ENCODE measurements around the gene MYH14.

The MYH14 gene

GRCh38 chr19:50191216-50191615, 12.2 kb upstream of the MYH14 start:
- DNase-seq, result no peak
- intact Hi-C loops (cut with DNase I), result no loop called here

DNA sequence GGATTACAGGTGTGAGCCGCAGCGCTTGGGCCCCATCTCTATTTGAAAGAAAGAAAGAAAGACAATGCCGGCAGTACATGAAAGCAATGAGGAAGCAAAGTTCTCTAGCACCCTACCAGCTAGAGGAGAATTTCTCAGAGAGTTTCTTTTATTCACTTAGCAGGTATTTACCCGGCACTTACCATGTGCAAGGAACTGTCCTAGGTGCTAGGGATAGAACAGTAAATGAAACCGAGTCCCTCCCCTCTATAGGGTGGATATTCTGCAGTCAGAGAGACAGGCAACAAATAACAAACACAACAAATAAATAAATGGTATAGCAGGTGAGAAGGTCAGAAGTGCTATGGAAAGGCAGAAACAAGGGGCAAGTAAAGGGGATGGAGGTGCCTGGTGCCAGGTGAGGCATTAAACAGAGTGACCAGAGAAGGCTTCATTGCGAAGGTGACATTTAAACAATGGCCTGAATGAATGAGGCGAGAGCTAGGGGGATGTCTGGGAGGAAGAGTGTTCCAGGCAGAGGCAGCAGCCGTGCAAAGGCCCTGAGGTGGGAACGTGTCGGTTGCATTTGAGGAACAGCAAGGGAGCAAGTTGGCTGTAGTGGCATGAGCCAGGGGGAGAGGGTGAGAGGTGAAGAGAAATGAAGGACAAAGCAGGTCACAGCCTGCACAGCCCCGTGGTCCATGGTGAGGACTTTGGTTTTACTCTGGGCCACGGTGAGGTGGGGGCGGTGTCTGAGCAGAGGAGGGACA, 10.8 kb upstream of the MYH14 start:
- intact Hi-C loops (cut with DNase I), result no loop called here
- peak in 1 of 10 donors; percentile 34 for DNase-seq

GRCh38 chr19:50195224-50195623, 8.2 kb upstream of the MYH14 start:
- intact Hi-C loops (cut with DNase I), result no loop called here

GRCh38 chr19:50196322-50196932, 7.0 kb upstream of the MYH14 start:
- intact Hi-C loops (cut with DNase I), result no loop called here
- no peak for DNase-seq

More at GRCh38 chr19:50195224-50195623, 8.2 kb upstream of the MYH14 start:
- DNase-seq, result no peak

DNA sequence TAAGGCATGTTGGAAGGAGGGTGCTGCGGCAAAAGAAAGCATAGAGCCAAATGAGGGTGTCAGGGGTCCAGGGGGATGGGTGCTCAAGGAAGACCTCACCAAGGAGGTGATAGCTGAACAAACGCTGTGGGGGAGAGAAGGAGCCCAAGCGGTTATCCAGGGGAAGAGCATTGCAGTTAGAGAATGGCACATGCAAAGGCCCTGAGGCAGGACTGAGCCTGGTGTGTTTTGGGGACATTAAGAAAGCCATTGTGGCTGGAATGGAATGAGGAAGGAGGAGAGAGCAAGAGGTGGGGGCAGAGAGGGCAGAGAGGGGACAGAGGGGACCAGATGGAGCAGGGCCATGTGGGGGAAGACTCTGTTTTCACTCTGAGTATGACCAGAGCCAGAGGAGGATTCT, 6.1 kb upstream of the MYH14 start:
- no peak for DNase-seq
- intact Hi-C loops (cut with DNase I), result no loop called here

GRCh38 chr19:50198431-50199258, 4.8 kb upstream of the MYH14 start:
- intact Hi-C loops (cut with DNase I), result no loop called here
- DNase-seq, result peak in 3 of 10 donors; percentile 3 to 25 (median 8)

DNA sequence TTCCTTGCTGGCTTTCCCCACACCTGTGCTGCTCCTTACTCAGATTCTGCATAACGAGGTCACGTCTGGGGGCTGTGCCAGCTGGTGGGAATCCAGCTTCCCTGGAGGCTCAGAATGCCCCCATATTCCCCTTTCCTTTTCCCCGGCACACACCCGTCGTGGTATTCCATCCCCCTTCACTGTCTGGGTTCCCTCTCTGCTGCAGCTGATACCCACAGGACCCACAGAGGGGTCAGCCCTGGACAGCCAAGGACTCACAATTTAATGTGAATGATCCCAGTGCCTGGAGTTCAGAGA, 4.2 kb upstream of the MYH14 start:
- intact Hi-C loops (cut with DNase I), result no loop called here
- DNase-seq, result no peak

- intact Hi-C loops (cut with DNase I), result loop anchor here (5.0 kb wide), 1 partner anchor 125 kb away; the partner anchor contains the start of gene KCNC3
- DNase-seq, result peak in 1 of 10 donors; percentile 73
Measured at GRCh38 chr19:50202386-50202785, 1.0 kb upstream of the MYH14 start.

DNA sequence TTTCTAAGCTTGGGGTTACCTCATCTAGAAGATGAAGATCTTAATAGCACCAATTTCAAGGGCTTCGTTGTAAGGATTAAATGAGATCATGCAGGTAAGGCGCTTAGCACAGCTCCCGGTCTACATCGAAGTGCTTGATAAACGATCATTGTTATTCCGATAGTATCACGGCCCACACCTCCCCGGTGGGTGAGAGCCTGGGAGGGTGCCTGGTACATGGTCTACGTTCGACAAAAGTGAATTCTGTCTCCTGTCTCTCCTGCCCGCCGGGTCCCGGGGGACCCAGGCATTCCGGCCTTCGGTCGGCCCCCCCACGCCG, 501 bp upstream of the MYH14 start:
- DNase-seq, result no peak
- intact Hi-C loops (cut with DNase I), result loop anchor here (5.0 kb wide), 1 partner anchor 124 kb away; the partner anchor contains the start of gene KCNC3

GRCh38 chr19:50204081-50204428, 633 bp downstream of the MYH14 start:
- intact Hi-C loops (cut with DNase I), result loop anchor here (5.0 kb wide), 1 partner anchor 123 kb away; the partner anchor contains the start of gene KCNC3
- DNase-seq, result no peak

DNA sequence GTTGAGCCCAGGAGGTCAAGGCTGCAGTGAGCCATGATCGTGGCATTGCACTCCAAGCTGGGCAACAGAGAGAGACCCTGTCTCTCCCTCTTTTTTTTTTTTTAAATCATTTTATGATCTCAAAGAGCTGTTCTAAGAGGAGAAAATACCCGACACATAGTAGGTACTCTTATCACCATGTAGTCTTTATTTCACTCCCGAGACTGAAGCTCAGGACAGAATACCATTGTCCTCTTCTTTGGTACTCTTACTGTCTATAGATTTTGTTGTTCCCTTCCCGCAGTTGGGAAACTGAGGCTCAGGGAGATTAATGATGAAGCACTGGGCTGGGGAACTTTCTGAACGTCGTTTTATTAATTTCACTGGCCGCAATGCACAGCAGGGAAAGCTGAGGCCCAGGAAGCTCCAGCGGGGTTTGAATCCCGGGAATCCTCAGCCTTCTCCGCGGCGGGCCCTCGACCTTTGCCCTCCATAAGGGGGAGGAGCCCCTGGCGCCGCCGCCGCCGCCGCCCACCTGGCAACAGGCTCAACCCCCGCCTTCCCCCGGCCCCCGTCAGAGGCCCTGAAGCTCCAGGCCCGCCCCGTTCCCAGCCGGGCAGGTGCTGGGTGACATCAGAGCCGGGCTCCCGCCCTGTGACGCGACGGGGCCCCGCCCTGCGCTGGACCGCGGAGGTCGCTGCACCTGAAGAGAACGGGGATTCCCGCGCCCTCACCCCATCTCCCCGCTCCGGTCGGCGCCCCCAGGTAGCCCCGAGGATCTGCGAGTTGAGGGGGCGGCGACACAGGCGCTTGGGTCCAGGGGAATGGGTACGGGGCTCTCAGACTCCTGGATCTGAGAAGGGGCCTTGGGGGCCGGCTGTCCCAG, 1.6 kb downstream of the MYH14 start:
- DNase-seq, result peak in 8 of 10 donors; percentile 20 to 91 (median 38)
- intact Hi-C loops (cut with DNase I), result loop anchor here (5.0 kb wide), 1 partner anchor 122 kb away; the partner anchor contains the start of gene KCNC3

- no peak for DNase-seq
- intact Hi-C loops (cut with DNase I), result no loop called here
Measured at GRCh38 chr19:50205681-50206138, 2.3 kb downstream of the MYH14 start.

- intact Hi-C loops (cut with DNase I), result no loop called here
- DNase-seq, result no peak
Measured at GRCh38 chr19:50206191-50206590, 2.8 kb downstream of the MYH14 start.

DNA sequence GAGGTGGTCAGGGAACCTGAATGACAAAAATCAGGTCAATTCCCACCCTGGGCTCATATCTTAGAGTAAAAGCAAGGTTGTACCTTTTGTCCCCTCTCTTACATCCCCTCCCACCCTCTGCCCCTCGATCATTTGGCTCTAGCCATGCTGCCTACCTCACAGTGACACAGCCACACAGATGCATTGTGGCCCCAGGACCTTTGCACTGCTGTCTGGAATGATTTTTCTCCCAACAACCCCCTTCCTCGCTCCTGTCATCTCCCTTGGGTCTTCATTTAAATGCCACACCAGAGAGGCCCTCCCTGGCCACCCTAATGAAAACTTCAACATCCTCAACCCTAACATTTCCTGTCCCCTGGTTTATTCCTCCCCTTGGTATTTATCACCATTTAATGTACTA, 4.3 kb downstream of the MYH14 start:
- DNase-seq, result peak in 2 of 10 donors; percentile 4 to 33
- intact Hi-C loops (cut with DNase I), result no loop called here

DNA sequence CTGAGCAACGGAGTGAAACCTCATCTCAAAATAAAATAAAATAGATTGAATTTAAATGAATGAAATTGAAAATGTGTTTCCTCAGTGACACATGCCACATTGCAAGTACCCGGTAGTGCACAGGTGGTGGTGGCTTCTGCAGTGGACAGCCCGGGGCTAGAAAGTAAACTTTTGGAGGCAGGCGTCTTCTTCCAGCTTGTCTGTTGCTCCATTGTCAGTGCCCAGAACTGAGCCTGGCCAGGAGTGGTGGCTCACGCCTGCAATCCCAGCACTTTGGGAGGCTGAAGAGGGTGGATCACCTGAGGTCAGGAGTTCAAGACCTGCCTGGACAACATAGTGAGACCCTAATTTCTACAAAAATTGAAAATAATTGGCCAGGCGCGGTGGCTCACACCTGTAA, 5.7 kb downstream of the MYH14 start:
- DNase-seq, result peak in 2 of 10 donors; percentile 52 to 71
- intact Hi-C loops (cut with DNase I), result no loop called here

DNA sequence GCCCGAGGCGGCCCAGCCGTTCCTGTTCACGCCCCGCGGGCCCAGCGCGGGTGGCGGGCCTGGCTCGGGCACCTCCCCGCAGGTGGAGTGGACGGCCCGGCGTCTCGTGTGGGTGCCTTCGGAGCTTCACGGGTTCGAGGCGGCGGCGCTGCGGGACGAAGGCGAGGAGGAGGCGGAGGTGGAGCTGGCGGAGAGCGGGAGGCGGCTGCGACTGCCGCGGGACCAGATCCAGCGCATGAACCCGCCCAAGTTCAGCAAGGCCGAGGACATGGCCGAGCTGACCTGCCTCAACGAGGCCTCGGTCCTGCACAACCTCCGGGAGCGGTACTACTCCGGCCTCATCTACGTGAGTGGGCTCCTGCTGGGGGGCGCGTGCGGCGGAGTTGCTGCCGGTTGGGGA, 7.0 kb downstream of the MYH14 start:
- DNase-seq, result peak in 2 of 10 donors; percentile 73
- intact Hi-C loops (cut with DNase I), result no loop called here

DNA sequence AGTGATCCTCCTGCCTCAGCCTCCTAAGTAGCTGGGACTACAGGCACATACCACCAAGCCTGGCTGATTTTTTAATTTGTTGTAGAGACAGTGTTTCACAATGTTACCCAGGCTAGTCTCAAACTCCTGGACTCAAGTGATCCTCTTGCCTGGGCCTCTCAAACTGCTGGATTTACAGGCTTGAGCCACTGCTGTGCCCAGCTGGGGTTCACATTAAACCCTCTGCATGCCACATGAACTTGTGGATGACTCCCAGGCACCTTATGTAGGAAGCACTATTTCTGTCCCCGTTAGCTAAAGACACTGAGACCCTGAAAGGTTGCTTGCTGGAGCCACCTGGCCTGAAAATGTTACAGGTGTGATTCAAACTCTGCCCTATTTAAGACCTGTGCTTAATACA, 10.5 kb downstream of the MYH14 start:
- intact Hi-C loops (cut with DNase I), result no loop called here
- DNase-seq, result peak in 1 of 10 donors; percentile 59

DNA sequence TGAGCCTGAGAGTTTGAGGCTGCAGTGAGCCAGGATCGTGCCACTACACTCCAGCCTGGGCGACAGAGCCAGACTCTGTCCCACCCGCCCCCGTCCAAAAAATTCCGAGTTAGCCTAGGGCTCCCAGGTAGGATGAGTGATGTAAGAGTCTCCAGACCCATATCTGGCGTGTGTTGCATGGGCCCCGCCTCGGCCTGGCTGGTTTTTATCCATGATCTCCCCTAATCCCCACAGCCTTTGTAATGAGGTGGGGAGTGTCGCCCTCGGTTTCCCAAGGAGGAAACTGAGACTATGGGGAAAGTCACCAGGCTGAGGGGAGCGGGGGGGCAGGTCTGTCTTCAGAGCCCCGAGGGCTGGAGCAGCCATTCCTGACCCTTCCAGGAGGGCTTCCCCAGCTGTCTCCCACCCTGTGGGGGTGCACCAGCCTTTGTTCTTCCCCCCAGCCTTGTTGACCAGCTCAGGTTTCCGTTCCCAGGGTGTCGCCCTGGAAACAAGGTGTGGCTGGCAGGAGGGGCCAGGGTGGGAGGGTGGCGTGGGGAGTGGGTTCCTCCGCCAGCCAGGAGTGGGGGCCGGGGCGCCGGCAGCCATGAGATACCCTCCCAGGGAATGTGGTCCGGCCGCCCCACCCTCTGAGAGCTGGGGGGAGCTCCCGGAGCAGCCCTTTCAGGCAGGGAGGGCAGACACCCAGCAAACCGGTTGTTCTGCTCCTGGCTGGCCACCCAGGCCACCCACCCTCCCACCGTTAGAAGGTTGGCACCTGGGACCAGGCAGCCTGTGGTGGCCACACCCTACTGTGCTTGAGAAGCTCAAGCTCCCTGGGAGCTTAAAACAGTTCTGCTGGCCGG, 11.5 kb downstream of the MYH14 start:
- intact Hi-C loops (cut with DNase I), result no loop called here

GRCh38 chr19:50215820-50216219, 12.4 kb downstream of the MYH14 start:
- no peak for DNase-seq
- intact Hi-C loops (cut with DNase I), result no loop called here

More for the DNA sequence above, 11.5 kb downstream of the MYH14 start:
- peak in 2 of 10 donors; percentile 49 for DNase-seq
